ENCODE data around the gene KLF16.

Gene KLF16

GRCh38 chr19:1841209-1841924 is 22.0 kb downstream of the KLF16 start:
- DNase-seq (ENCODE audit: low read depth), result no peak
- TF ChIP-seq, protein P1, sequence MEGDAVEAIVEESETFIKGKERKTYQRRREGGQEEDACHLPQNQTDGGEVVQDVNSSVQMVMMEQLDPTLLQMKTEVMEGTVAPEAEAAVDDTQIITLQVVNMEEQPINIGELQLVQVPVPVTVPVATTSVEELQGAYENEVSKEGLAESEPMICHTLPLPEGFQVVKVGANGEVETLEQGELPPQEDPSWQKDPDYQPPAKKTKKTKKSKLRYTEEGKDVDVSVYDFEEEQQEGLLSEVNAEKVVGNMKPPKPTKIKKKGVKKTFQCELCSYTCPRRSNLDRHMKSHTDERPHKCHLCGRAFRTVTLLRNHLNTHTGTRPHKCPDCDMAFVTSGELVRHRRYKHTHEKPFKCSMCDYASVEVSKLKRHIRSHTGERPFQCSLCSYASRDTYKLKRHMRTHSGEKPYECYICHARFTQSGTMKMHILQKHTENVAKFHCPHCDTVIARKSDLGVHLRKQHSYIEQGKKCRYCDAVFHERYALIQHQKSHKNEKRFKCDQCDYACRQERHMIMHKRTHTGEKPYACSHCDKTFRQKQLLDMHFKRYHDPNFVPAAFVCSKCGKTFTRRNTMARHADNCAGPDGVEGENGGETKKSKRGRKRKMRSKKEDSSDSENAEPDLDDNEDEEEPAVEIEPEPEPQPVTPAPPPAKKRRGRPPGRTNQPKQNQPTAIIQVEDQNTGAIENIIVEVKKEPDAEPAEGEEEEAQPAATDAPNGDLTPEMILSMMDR (IDR thresholded peaks at IDR 0.05; ENCODE audit: insufficient read depth, low read depth, low read length, missing control alignments), result no peak
- no peak overlapping the region for H3K4me3 ChIP-seq (ENCODE audit: low read depth, low read length)

GRCh38 chr19:1840541-1841115 is 22.8 kb downstream of the KLF16 start:
- DNase-seq (ENCODE audit: low read depth), result no peak
- no peak overlapping the region for H3K4me3 ChIP-seq (ENCODE audit: low read depth, low read length)
- TF ChIP-seq, protein P1 (IDR thresholded peaks at IDR 0.05; ENCODE audit: insufficient read depth, low read depth, low read length, missing control alignments), result no peak

DNA sequence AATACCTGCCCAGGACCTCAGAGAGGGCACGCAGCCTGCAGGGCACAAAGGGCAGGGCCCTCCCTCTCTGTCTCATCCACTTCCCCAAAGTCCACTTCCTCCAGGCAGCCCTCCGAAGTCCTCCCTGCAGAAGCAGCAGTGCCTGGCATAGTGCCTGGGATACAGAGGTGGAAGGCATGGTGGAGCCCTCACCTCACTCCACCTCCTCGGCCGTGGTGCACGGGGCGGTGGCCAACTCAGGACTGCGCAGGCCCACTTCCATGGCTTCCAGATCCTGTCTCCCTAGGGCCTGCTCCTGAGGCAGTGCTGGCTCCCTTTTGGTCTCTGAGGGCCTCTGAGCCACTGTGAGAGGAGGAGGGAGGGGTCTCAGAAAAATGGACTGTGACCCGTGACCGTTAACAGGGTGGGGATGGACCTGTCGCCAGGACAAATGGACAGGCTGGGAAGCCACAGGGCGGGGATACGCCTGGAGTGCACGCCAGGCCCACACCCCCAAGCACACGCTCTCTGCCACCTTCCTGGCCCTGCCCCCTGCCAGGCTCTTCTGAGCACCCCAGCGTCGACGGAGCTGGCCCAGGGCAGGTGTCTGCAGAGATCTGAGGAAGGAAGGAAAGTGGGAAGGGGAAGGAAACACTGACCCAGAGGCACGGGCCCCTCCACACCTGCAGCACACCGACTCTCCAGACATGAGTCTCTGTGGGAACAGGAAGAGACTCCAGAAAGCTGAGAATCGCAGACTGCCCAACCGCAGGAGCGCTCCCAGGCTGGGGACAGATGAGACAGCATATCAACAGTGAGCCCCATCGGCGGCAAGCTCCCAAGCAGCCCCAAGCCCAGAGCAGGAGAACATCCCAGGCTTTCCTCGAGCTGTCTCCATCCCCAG is 23.5 kb downstream of the KLF16 start:
- H3K4me3 ChIP-seq (ENCODE audit: low read depth, low read length), result no peak overlapping the region
- DNase-seq (ENCODE audit: low read depth), result no peak
- TF ChIP-seq, protein P1 (IDR thresholded peaks at IDR 0.05; ENCODE audit: insufficient read depth, low read depth, low read length, missing control alignments), result no peak

GRCh38 chr19:1837625-1838105 is 25.7 kb downstream of the KLF16 start:
- peak; percentile 53 for DNase-seq (ENCODE audit: low read depth)
- H3K4me3 ChIP-seq (ENCODE audit: low read depth, low read length), result no peak overlapping the region
- TF ChIP-seq, protein P1 (IDR thresholded peaks at IDR 0.05; ENCODE audit: insufficient read depth, low read depth, low read length, missing control alignments), result peak; percentile 93

- TF ChIP-seq, protein P1 (IDR thresholded peaks at IDR 0.05; ENCODE audit: insufficient read depth, low read depth, low read length, missing control alignments), result no peak
- no peak overlapping the region for H3K4me3 ChIP-seq (ENCODE audit: low read depth, low read length)
- DNase-seq (ENCODE audit: low read depth), result no peak
Measured at GRCh38 chr19:1837222-1837565, 26.2 kb downstream of the KLF16 start.

DNA sequence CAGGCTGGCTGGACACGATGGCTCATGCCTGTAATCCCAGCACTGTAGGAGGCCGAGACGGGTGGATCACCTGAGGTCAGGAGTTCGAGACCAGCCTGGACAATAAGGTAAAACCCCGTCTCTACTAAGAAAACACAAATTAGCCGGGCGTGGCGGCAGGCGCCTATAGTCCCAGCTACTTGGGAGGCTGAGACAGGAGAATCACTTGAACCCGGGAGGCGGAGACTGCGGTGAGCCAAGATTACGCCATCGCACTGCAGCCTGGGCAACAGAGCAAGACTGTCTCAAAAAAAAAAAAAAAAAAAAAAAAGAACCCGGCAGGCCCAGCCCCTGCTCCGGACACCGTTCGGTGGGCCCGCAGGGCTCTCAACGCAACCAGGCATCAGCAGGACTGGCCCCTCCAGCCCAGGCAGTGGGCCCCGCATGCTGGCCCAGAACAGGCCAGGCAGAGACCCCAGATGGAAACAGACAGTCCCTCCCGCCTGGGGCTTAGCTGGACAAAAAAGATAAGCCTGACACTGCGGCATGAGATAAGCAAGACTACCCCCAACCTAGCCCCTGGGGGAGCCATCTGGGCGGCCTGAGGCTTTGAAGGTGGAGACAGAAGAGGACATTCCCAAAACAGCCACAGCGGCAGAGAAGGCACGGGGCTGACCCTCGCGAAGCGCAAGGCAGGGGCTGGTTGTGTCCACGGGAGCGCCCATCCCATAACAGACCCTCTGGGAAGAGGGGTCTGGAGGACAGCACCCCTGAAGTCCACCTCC is 26.7 kb downstream of the KLF16 start:
- no peak overlapping the region for H3K4me3 ChIP-seq (ENCODE audit: low read depth, low read length)
- TF ChIP-seq, protein P1 (IDR thresholded peaks at IDR 0.05; ENCODE audit: insufficient read depth, low read depth, low read length, missing control alignments), result no peak
- DNase-seq (ENCODE audit: low read depth), result no peak

Data from GM12865 (cell line).